Smooth muscle cell (in vitro differentiated cells): ENCODE results near the gene TNS2. TPM values are rescaled to one million over a fixed set of nuclear protein-coding genes. Genes with fewer than 3 reads are reported as not detected.

ENCODE experiments used
- DNase-seq: peaks from one replicate; lab custom pipeline; 2025; ENCODE audit not compliant: unreplicated experiment; lab: John Stamatoyannopoulos, UW
- H2AFZ ChIP-seq: fragments of 200-600 bp; sonication (generic); 2 replicates; pipeline ENCODE4 v1.6.0; 2016; ENCODE audit warnings: antibody characterized with exemption, low read depth, mild to moderate bottlenecking
- H3F3A ChIP-seq: fragments of 200-600 bp; sonication (generic); 2 replicates; pipeline ENCODE4 v1.6.0; 2017; ENCODE audit warnings: antibody characterized with exemption, low read depth
- H3K27ac ChIP-seq: fragments of 200-600 bp; sonication (generic); 2 replicates; pipeline ENCODE4 v1.5.1; 2016; ENCODE audit warnings: low read depth, mild to moderate bottlenecking
- H3K27me3 ChIP-seq: fragments of 200-600 bp; sonication (generic); 2 replicates; pipeline ENCODE4 v1.6.1; 2016; ENCODE audit warnings: low read depth, mild to moderate bottlenecking
- H3K36me3 ChIP-seq: fragments of 200-600 bp; sonication (generic); 2 replicates; pipeline ENCODE4 v1.5.1; 2016; ENCODE audit warnings: low read depth
- H3K4me1 ChIP-seq: fragments of 200-600 bp; sonication (generic); 2 replicates; pipeline ENCODE4 v1.5.1; 2016; ENCODE audit warnings: low read depth
- H3K4me2 ChIP-seq: fragments of 200-600 bp; sonication (generic); 2 replicates; pipeline ENCODE4 v1.6.0; 2016; ENCODE audit warnings: mild to moderate bottlenecking
- H3K4me3 ChIP-seq: fragments of 200-600 bp; sonication (generic); 2 replicates; pipeline ENCODE4 v1.5.1; 2016; ENCODE audit warnings: mild to moderate bottlenecking
- H3K79me2 ChIP-seq: fragments of 200-600 bp; sonication (generic); 2 replicates; pipeline ENCODE4 v1.6.0; 2016; ENCODE audit warnings: low read depth, mild to moderate bottlenecking
- H3K9ac ChIP-seq: fragments of 200-600 bp; sonication (generic); 2 replicates; pipeline ENCODE4 v1.6.0; 2016; ENCODE audit warnings: low read depth
- H3K9me3 ChIP-seq: fragments of 200-600 bp; sonication (generic); replicated peaks from 2 replicates; pipeline ENCODE4 v1.5.1; 2016; ENCODE audit warnings: low read depth
- H4K20me1 ChIP-seq: fragments of 200-600 bp; sonication (generic); 2 replicates; pipeline ENCODE4 v1.6.0; 2016; ENCODE audit warnings: low read depth
- CTCF ChIP-seq: fragments of 200-600 bp; sonication (generic); IDR thresholded peaks from 2 replicates; pipeline ENCODE4 v1.5.1; 2017; ENCODE audit warnings: borderline replicate concordance, mild to moderate bottlenecking, antibody characterized with exemption; ENCODE audit not compliant: insufficient read depth, poor library complexity, severe bottlenecking
- WGBS: methylation state at CpG from one replicate; pipeline ENCODE4 v1.1.7; 2016; ENCODE audit warnings: low lambda C conversion rate; 5-methylcytosine and 5-hydroxymethylcytosine counted together
- polyA plus RNA-seq: library from polyadenylated mRNA; unstranded; fragments of >200 nt; fragmentation: Nextera tagmentation; extraction: Ambion mirVana; gene quantifications from 2 replicates; pipeline ENCODE4 v1.2.1, GENCODE V29; 2016
- total RNA-seq: library from RNA; depleted of rRNA; stranded (reverse); fragments of >200 nt; gene quantifications from 2 replicates; pipeline ENCODE4 v1.2.3, GENCODE V29; 2014

Gene TNS2
- total and polyA plus RNA-seq, 2 experiments from 2014 or later: 9.3 to 17.4 TPM

GRCh38 chr12:53057816-53058500 lies 8.1 kb downstream of the TNS2 start:
- Histone ChIP-seq H3K4me1 (no peaks in the 10 kb centered on the region), H3K4me2 (no peak overlapping the region), H3F3A (no peaks in the 10 kb centered on the region), H3K27me3 (no peaks in the 10 kb centered on the region), H3K4me3 (no peak overlapping the region), H3K9ac (no peak overlapping the region), H3K27ac (no peak overlapping the region), H3K36me3 (no peaks in the 10 kb centered on the region), H4K20me1 (no peaks in the 10 kb centered on the region), H3K9me3 (no peaks in the 10 kb centered on the region), H2AFZ (no peak overlapping the region), H3K79me2 (no peaks in the 10 kb centered on the region)
- no peak for TF ChIP-seq CTCF
- no peak for DNase-seq
- WGBS: 93% methylated on average over 13 of the region's 13 CpGs

GRCh38 chr12:53058674-53059433 lies 9.0 kb downstream of the TNS2 start:
- no peak overlapping the region for H3K4me3 ChIP-seq
- no peak for TF ChIP-seq CTCF
- no peaks in the 10 kb centered on the region for H4K20me1 ChIP-seq
- no peak for DNase-seq
- no peak overlapping the region for H3K9ac ChIP-seq
- no peaks in the 10 kb centered on the region for H3K36me3 ChIP-seq
- WGBS: 82% methylated on average over 25 of the region's 35 CpGs
- no peak overlapping the region for H3K4me2 ChIP-seq
- no peaks in the 10 kb centered on the region for H3K9me3 ChIP-seq
- H2AFZ ChIP-seq: no peak overlapping the region
- H3F3A ChIP-seq: no peaks in the 10 kb centered on the region
- no peaks in the 10 kb centered on the region for H3K79me2 ChIP-seq
- H3K27me3 ChIP-seq: no peaks in the 10 kb centered on the region
- no peak overlapping the region for H3K27ac ChIP-seq
- no peaks in the 10 kb centered on the region for H3K4me1 ChIP-seq

DNA sequence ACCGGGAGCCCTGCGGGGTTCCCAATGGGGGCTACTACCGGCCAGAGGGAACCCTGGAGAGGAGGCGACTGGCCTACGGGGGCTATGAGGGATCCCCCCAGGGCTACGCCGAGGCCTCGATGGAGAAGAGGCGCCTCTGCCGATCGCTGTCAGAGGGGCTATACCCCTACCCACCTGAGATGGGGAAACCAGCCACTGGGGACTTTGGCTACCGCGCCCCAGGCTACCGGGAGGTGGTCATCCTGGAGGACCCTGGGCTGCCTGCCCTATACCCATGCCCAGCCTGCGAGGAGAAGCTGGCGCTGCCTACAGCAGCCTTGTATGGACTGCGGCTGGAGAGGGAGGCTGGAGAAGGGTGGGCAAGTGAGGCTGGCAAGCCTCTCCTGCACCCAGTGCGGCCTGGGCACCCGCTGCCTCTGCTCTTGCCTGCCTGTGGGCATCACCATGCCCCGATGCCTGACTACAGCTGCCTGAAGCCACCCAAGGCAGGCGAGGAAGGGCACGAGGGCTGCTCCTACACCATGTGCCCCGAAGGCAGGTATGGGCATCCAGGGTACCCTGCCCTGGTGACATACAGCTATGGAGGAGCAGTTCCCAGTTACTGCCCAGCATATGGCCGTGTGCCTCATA lies 9.7 kb downstream of the TNS2 start:
- no peaks in the 10 kb centered on the region for H3K36me3 ChIP-seq
- no peak overlapping the region for H3K4me2 ChIP-seq
- no peak overlapping the region for H3K27ac ChIP-seq
- no peaks in the 10 kb centered on the region for H3F3A ChIP-seq
- H3K9me3 ChIP-seq: no peaks in the 10 kb centered on the region
- WGBS: 97% methylated on average over 24 of the region's 24 CpGs
- H2AFZ ChIP-seq: no peak overlapping the region
- no peak for TF ChIP-seq CTCF
- H3K79me2 ChIP-seq: no peaks in the 10 kb centered on the region
- no peaks in the 10 kb centered on the region for H4K20me1 ChIP-seq
- no peaks in the 10 kb centered on the region for H3K4me1 ChIP-seq
- no peaks in the 10 kb centered on the region for H3K27me3 ChIP-seq
- H3K9ac ChIP-seq: no peak overlapping the region
- no peak for DNase-seq
- H3K4me3 ChIP-seq: no peak overlapping the region
